SK-N-MC (cell line): ENCODE measurements around the gene ADARB1.

ENCODE experiments used
- EZH2 ChIP-seq: fragments of 200-600 bp; sonication (generic); IDR thresholded peaks from one replicate; pipeline ENCODE4 v1.6.1; 2017; ENCODE audit warnings: antibody characterized with exemption
- POLR2AphosphoS5 ChIP-seq: IDR thresholded peaks from 2 replicates; pipeline ENCODE4 v1.6.1; 2012; ENCODE audit warnings: mild to moderate bottlenecking, low read depth, low read length, borderline replicate concordance

DNA sequence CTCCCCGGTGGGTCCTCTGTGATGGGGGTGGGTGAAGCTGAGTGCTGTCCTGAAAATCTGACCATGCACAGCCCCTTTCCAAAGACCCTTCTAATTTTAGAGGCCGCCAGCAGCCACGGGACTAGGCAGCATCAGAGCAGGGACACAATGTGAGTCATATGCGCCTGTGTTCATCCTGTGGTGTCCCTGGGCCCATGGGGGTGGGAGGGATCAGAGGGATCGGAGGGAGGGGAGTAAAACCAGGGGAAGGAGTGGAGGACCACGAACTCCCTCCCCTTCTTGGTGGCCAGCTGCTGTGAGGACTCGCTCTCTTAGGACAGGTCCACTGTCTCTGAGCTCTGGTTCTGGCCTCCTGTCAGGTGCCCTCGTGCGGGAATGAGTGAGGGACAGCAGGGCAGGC is 61.5 kb downstream of the ADARB1 start:
- TF ChIP-seq EZH2 (no peak), POLR2AphosphoS5 (no peak)
